GOT3 (cell line): ENCODE data around the gene SEMA3F.
"Not testable (repeated sequence)": the region's sequence is repeated elsewhere in the genome, so short reads cannot be mapped to it uniquely, and the experiment has no call there.

Experiments
- DNase-seq: peaks from one replicate; lab custom pipeline; 2025; ENCODE audit warnings: mixed read lengths; lab: John Stamatoyannopoulos, UW

SEMA3F gene

GRCh38 chr3:50193746-50194127 is 38.6 kb downstream of the SEMA3F start:
- no peak for DNase-seq

DNA sequence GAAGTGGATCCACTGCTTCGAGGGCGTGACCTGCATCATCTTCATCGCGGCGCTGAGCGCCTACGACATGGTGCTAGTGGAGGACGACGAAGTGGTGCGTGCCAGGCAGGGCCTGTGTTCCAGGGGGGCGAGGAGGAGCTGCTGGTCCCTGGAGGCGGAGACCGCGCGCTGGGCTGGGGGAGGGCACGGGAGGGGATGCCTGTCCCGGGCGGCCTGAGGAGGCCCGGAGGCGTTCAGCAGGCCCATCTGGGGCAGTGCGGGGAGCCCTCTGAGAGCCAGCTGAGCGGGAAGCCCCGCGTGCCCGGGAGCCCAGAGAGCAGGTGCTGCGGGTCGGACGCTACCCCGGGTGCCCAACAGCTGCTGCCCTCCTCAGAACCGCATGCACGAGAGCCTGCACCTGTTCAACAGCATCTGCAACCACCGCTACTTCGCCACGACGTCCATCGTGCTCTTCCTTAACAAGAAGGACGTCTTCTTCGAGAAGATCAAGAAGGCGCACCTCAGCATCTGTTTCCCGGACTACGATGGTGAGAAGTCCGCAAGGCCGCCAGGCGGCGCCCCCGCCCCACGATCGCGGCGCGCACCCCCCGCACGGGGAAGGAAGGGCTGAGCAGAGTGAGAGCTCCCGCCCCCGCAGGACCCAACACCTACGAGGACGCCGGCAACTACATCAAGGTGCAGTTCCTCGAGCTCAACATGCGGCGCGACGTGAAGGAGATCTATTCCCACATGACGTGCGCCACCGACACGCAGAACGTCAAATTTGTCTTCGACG is 39.2 kb downstream of the SEMA3F start:
- peak; percentile 18 for DNase-seq

GRCh38 chr3:50194903-50195500 is 39.9 kb downstream of the SEMA3F start:
- DNase-seq = no peak

DNA sequence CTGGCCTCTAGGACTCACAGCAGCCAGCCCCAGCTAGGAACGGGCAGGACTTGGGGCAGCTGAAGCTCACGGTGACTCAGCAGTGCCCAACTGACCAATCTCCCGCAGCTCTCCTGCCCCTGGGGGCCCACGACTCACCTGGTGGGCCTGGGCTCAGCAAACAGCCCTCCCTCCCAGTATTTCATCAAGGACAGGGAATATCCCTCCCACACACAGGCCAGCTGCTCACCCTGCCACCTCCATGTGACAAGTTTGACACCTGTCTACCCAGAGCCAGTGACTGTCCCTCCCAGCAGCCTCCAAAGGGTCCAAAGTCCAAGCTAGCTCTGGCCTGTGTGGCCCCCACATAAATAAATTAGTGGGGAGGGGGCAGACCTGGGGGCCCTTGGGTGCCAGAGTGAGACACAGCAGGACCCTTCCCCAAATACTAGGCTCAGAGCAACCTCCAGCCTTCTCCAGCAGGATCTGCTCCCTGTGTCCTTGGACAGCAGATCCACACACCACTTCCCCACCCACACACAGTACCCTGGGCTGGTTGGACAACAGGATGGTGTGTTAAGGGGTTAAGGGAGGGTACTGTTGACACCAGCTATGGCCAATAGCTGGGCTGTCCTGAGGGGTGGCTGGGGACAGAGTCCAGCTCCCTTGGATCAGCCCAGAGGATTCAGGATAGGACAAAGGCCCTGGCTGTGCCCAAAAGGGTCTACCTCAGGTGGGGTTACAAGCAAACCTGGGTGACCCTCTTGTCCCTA is 40.6 kb downstream of the SEMA3F start:
- DNase-seq = no peak

GRCh38 chr3:50196253-50196801 is 41.2 kb downstream of the SEMA3F start:
- DNase-seq = no peak

- no peak for DNase-seq
These were observed 46.6 kb downstream of the SEMA3F start for GRCh38 chr3:50201573-50202315.

DNA sequence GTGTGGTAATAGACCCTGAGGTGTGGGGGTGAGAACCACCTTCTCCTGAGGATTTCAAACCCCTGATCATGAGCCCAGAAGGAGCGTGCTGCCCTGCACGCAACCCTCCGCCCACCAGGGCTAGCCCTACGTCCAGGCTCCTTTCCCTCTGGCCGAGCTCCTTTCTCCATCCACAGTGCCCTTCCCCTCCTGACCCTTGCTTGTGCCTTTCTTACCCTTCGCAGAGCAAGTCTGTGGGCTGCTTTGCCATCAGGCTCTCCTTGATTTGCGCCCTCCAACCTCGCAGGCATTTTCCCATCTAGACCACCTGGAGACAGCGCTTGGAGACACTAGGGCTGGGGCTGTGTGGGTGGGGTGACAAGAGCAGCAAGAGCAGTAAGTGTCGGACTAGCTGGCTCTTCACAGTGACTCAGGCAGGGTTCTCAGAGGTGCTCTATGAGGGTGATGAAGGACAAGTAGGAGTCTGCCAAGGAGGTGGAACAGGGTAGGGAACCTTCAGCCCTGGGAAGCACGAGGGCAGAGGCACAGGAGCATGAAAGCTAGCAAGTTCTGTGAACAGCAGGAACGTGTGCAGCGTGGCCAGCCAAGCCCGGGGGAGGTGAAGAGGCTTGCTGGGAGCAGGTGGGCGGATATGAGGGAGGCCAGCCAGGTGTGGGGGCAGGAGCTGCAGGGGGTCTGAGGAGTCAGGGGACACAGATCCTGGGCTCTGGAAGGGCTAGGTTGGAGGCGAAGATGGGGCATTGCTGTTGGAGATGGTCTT is 47.4 kb downstream of the SEMA3F start:
- no peak for DNase-seq

DNA sequence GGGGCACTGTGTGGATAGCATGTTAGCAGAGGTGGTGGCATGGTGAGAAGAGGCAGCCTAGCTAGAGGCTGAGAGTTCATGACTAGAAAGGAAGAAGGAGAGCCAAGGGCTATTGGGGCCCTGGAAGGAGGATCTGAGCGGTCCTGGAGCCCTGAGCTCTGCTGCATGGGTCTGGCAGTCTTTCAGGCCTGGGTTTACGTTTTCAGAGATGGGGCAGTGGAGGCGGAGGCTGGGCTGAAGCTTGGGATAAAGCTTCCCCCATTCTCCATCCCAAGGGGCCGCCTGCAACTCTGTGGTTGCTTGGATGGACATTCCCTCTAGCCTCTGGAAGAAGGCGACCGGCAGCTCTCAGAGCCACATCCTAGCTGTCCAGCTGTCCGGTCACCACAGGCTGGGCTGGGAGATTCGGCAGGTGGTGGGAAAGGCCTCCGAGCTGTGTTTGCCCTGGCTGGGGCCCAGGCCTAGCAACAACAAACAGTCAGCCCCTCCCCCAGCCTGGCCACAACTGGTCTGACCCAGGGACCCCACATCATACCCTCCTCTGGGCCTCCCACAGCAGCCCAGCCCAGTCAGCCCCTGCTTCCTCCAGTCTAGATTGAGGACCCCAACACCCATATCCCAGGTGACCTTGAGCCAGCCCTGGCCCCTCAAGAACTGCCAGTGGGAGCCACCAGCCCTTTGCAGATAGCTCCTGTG is 48.1 kb downstream of the SEMA3F start:
- no peak for DNase-seq

DNA sequence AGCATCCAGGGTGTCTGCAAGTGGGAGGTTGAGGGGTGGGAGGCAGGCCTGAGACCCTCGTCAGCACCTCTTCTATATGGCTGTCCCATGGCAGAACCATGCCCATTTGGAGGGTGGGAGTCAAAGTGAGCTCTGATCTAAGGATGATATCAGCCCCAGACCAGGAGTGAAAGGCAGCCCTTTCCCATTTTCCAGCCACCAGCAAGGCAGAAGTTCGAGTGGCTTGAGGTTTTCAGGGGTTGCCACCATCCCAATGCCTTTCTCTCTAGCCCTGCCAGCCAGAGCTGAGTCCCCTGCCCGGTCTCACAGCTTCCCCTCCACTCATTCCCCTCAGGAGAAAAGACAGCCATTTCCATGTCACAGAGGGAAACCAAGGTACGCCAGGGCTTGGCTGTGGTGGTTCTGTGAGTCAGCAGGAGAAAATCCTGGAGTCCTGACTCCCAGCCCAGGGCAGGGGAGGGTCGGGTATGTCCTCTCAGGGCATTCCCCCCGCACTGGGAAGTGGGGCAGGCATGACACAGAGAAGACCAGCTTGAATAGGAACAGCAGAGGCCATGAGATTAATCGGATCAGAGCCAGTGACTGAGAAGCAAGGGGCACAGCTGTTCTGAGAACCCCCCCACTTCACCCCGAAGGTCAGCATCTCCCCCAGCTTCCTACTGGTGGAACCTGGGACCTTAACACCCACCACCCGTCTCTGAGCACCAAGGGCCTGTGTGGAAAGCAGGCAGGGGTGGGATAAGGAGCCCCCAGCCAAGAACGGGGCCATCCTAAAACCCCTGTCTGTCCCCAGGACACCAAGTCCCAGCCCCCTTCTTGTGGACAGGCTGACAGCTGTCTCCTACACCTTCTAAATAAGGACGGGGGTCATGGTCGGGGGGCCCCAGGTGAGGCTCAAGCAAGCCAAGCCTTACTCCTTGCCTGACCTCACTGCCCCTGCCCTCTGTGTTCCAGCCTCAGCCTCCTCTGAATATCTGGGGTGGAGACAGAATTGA is 49.0 kb downstream of the SEMA3F start:
- no peak for DNase-seq

DNA sequence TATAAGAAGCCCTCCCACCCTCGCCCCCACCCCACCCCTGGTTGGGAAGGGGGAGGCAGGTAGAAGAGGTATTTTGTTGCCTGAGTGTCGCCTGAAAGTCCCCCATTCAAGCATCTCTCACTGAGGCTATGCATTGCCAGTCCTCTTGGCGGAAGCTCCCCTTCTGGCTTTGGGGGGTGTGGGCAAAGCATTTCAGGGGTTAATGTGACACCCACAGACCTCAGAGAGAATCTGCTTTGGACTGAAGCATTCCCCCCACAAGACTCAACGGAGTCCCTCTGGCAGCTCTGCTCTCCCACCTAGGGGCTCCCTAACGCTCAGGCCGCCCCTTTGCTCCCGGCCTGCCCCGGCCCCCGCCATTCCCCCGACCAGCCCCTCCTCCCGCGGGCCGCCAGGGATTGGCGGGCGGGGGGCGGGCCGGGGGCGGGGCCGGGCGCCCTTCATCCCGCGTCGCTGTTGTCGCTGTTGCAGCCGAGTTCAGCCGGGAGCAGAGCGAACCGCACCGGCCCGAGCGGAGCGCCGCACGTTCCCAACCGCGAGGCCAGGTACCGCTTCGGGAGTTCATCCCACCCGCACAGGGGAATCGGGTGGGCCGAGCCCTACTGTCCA is 49.8 kb downstream of the SEMA3F start, which contains the start of gene SLC38A3:
Gene SLC38A3, plus strand, starts transcription at position 468 of the 609 bp plus-strand sequence. CDS start 8,929 bp downstream, outside the sequence.
- DNase-seq = no peak

GRCh38 chr3:50205413-50206276 is 50.5 kb downstream of the SEMA3F start:
- DNase-seq = no peak

GRCh38 chr3:50207359-50208042 is 52.4 kb downstream of the SEMA3F start:
- no peak for DNase-seq

DNA sequence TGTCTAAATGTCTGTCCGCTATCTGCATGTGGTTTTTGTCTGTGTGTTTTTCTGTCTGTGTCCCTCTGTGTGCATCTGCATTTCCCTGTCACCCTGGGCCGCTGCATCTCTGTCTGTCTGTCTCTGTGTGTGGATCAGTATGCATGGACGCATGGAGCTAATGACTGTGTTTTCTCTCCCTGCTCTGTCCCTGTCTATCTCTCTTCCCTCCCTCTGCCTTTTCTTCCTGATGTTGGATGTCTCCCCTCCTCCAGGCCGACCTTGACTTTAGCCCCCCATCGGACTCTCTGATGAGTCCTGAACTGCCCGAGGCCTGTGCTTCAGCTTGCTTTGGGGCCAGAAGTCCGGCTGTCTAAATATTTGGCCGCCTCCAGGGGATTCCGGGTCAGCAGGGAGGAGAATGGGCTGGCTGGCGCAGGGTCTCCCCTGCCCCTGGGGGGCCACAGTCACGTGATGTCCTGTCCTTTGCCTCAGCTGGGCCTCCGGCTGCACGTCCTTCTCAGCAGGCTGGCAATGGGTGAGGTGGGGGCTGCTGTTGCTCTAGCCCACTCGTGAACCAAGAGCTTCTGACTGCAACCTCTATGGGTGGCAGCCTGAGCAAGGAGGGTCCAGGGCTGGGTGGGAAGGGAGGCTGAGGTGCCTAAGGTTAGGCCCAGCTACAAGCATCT is 53.7 kb downstream of the SEMA3F start:
- DNase-seq = no peak

DNA sequence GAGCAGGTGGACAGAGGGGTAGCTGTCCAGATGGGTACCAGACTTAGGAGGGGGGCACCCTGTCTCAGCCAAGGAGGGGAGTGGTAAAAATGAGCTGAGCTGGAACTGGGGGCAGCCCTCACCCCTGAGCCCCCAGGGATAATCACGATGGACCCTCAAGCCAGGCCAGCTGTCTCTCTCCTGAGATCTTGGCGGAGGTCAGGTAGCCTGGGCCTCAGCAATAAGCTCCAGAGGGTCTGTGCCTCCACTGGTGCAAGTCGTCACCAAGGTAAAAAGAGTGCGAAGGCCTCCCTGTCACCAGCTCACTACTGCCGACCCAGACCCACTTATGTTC is 55.0 kb downstream of the SEMA3F start:
- DNase-seq = no peak

DNA sequence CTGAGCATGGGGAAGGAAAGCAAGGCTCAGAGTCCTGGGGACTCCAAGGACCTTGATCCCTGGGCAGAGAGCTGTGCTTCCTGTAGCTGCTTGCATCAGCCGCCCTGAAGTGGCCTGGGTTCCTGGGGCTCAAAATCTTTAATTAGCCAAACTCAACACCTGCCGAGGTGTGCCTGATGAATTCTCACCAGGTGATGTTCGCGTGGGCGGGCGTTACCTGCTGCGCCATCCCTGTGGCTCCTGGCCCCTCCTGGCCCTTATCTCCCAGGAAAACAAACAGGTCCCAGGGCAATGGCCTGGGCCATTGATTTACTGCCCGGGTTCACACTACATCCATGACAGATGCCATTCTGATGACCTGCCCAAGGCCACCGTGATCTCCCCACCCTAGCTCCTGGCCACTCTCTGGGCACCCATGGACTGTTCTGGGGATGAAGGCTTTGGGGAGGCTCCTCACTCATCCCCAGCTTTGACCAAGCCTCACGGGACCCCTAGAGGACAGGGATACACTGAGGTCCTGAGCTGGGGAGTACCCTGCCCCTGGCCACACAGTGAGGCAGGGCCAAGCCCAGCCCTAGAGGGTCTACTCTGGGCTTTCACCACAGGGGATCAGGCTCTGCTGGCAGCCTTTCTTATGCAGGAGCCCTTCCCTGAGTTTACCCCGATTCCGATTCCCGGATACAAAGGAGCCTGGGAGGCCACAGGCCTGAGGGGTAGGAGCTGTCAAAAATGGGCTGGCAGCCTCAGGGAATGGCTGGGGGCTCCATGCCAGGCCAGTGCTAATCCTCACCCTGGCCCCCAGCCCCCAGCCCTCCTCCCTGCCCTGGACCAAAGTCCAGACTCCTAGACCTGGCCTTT is 55.6 kb downstream of the SEMA3F start:
- DNase-seq = no peak

- DNase-seq = not testable (repeated sequence)
These were observed 56.2 kb downstream of the SEMA3F start for GRCh38 chr3:50211368-50211717.
